ENCODE results near the gene MISFA. TPM values are rescaled to one million over a fixed set of nuclear protein-coding genes. Genes with fewer than 3 reads are reported as not detected.

MISFA gene
- total RNA-seq, 6 donors from 2014 or later = 0.76 to 6.0 (median 1.8) TPM; not detected in 2

GRCh38 chr11:18615628-18616392 lies 16.2 kb downstream of the MISFA start:
- H3K4me3 ChIP-seq = no peak overlapping the region
- peaks cover 11 to 50% (median 34%) of the 10 kb centered on the region in 4 donors for H3K36me3 ChIP-seq
- ATAC-seq (ENCODE audit: low FRiP score in 2 of 2) (no peak), DNase-seq (no peak)
- no peak overlapping the region for H3K27ac ChIP-seq
- H3K9me3 ChIP-seq = no peaks in the 10 kb centered on the region
- no peaks in the 10 kb centered on the region for H3K27me3 ChIP-seq
- TF ChIP-seq POLR2A (IDR thresholded peaks at IDR 0.05) (no peak), CTCF (IDR thresholded peaks at IDR 0.05) (no peak), POLR2AphosphoS5 (IDR thresholded peaks at IDR 0.05) (no peak), EP300 (IDR thresholded peaks at IDR 0.05) (no peak)
- 80 to 86% methylated on average over 11 of the region's 11 CpGs for WGBS, 2 donors
- H3K4me1 ChIP-seq = peaks cover 13 to 22% (median 16%) of the 10 kb centered on the region in 4 donors

- DNase-seq (no peak), ATAC-seq (ENCODE audit: low FRiP score in 2 of 2) (no peak)
- peak overlapping the region in 2 of 4 donors; percentile 15 to 23 for H3K27ac ChIP-seq
- 67 to 73% methylated on average over 10 of the region's 10 CpGs for WGBS, 2 donors
- no peak overlapping the region for H3K4me3 ChIP-seq
- H3K36me3 ChIP-seq = peaks cover 10 to 33% (median 26%) of the 10 kb centered on the region in 4 donors
- H3K4me1 ChIP-seq = peaks cover 13 to 22% (median 16%) of the 10 kb centered on the region in 4 donors
- no peaks in the 10 kb centered on the region for H3K27me3 ChIP-seq
- H3K9me3 ChIP-seq = no peaks in the 10 kb centered on the region
- TF ChIP-seq EP300 (IDR thresholded peaks at IDR 0.05) (no peak), POLR2AphosphoS5 (IDR thresholded peaks at IDR 0.05) (no peak), POLR2A (IDR thresholded peaks at IDR 0.05) (no peak), CTCF (IDR thresholded peaks at IDR 0.05) (no peak)
Measured at GRCh38 chr11:18617688-18618341, 18.2 kb downstream of the MISFA start.

GRCh38 chr11:18618342-18619025 lies 18.9 kb downstream of the MISFA start:
- TF ChIP-seq CTCF (IDR thresholded peaks at IDR 0.05) (no peak), EP300 (IDR thresholded peaks at IDR 0.05) (no peak), POLR2A (IDR thresholded peaks at IDR 0.05) (no peak), POLR2AphosphoS5 (IDR thresholded peaks at IDR 0.05) (no peak)
- Histone ChIP-seq H3K27me3 (no peaks in the 10 kb centered on the region), H3K4me3 (no peak overlapping the region), H3K36me3 (peaks cover 10 to 27% (median 24%) of the 10 kb centered on the region in 4 donors), H3K27ac (peak overlapping the region in 3 of 4 donors; percentile 15 to 37 (median 23)), H3K4me1 (peaks cover 13 to 22% (median 16%) of the 10 kb centered on the region in 4 donors), H3K9me3 (no peaks in the 10 kb centered on the region)
- 34 to 38% methylated on average over 5 of the region's 5 CpGs for WGBS, 2 donors
- DNase-seq (no peak), ATAC-seq (ENCODE audit: low FRiP score in 2 of 2) (peak in 1 of 2 donors; percentile 48)

GRCh38 chr11:18623707-18624106 lies 24.1 kb downstream of the MISFA start:
- Histone ChIP-seq H3K4me1 (peaks cover 5 to 10% (median 8%) of the 10 kb centered on the region in 4 donors), H3K27me3 (no peaks in the 10 kb centered on the region), H3K9me3 (no peaks in the 10 kb centered on the region), H3K27ac (no peak overlapping the region), H3K4me3 (no peak overlapping the region), H3K36me3 (no peaks in the 10 kb centered on the region)
- no peak for DNase-seq
- ATAC-seq (ENCODE audit: low FRiP score in 2 of 2) = no peak
- 97 to 100% methylated on average over 2 of the region's 2 CpGs for WGBS, 2 donors
- no peak for TF ChIP-seq POLR2AphosphoS5 (IDR thresholded peaks at IDR 0.05)
- no peak for TF ChIP-seq POLR2A (IDR thresholded peaks at IDR 0.05)
- no peak for TF ChIP-seq EP300 (IDR thresholded peaks at IDR 0.05)
- TF ChIP-seq CTCF (IDR thresholded peaks at IDR 0.05) = no peak

Data from upper lobe of left lung (tissue), 6 donors.